Measurements from ENCODE around the gene NR2C1.

GRCh38 chr12:94979941-94980340 lies 93.5 kb downstream of the NR2C1 start:
- no peak for TF ChIP-seq CTCF (IDR thresholded peaks at IDR 0.05)
- TF ChIP-seq EZH2phosphoT487 (IDR thresholded peaks at IDR 0.05) = no peak

Measured in neural progenitor cell (in vitro differentiated cells).